Activated CD8-positive, alpha-beta memory T cell treated with anti-CD3 and anti-CD28 coated beads for 36 hours (primary cell): ENCODE results near the gene ACAA1. TPM values are rescaled to one million over a fixed set of nuclear protein-coding genes. Genes with fewer than 3 reads are reported as not detected.

Source experiments
- CTCF ChIA-PET: fragments of 350-600 bp; sonication (Branson Sonifier 250); formaldehyde crosslinking; loops from one replicate; lab custom pipeline; 2021; ENCODE audit warnings: antibody characterized with exemption; lab: Charles Lee
- POLR2A ChIA-PET: fragments of 350-600 bp; sonication (Branson Sonifier 250); formaldehyde crosslinking; loops from one replicate; lab custom pipeline; 2021; ENCODE audit warnings: antibody characterized with exemption; lab: Charles Lee
- total RNA-seq, 2 experiments: library from RNA; stranded (reverse); gene quantifications; one replicate each; pipeline ENCODE4 v1.2.3, GENCODE V29; 2021

The ACAA1 gene
- total RNA-seq, 2 experiments from 2014 or later, result 73.5 to 75.3 TPM

GRCh38 chr3:38157595-38157994 lies 20.7 kb upstream of the ACAA1 start:
- ChIA-PET CTCF (interaction anchor here (1.0 kb wide), 1 partner anchor 21 kb away, joined by 4 read pairs; the partner anchor contains the start of gene ACAA1), POLR2A (no interaction called here)

GRCh38 chr3:38157117-38157516 lies 20.2 kb upstream of the ACAA1 start:
- CTCF ChIA-PET, result no interaction called here
- POLR2A ChIA-PET, result no interaction called here

GRCh38 chr3:38155825-38156224 lies 18.9 kb upstream of the ACAA1 start:
- ChIA-PET CTCF (interaction anchor here (0.7 kb wide), 1 partner anchor 200 kb away, joined by 3 read pairs; no protein-coding TSS in a partner anchor), POLR2A (interaction anchor here (0.6 to 1.0 kb wide), 2 partner anchors 8 to 300 kb away, joined by 3 read pairs; no protein-coding TSS in a partner anchor)

- ChIA-PET CTCF (interaction anchor here (1.3 to 2.6 kb wide), 3 partner anchors 8 to 16 kb away, joined by 3 to 8 read pairs (median 3); partner anchors contain the start of gene OXSR1), POLR2A (interaction anchor here (2.8 kb wide), 1 partner anchor 10 kb away, joined by 12 read pairs; the partner anchor contains the start of gene OXSR1)
These were observed 17.8 kb upstream of the ACAA1 start for GRCh38 chr3:38154625-38155255.

- CTCF ChIA-PET, result interaction anchor here (0.5 to 2.6 kb wide), 4 partner anchors 8 to 272 kb away, joined by 3 to 8 read pairs (median 3); partner anchors contain the start of gene OXSR1
These were observed 17.1 kb upstream of the ACAA1 start for GRCh38 chr3:38154033-38154494.

DNA sequence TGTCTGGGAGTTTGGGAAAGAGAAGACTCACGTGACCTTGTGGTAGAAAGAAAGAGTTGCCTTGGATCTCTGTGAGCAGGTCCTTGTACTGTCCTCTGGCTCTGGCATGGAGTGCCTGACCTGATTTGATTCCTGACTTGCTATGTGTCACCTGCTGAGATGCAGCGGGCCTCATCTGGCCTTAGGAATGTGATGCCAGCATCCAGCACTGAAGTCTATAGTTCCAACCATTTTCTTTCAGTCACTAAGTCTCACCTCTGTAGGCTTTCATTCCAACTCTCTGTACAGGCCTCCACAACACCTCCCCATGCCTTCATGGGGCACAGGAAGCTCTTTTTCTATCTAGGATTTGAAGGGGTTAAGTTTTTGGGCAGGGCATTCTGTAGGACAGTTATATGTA lies 16.3 kb upstream of the ACAA1 start:
- CTCF ChIA-PET, result interaction anchor here (1.3 to 2.6 kb wide), 2 partner anchors 12 to 14 kb away, joined by 3 to 8 read pairs; partner anchors contain the start of gene OXSR1
- POLR2A ChIA-PET, result interaction anchor here (2.8 kb wide), 1 partner anchor 12 kb away, joined by 12 read pairs; the partner anchor contains the start of gene OXSR1

More at GRCh38 chr3:38154033-38154494, 17.1 kb upstream of the ACAA1 start:
- POLR2A ChIA-PET, result interaction anchor here (2.8 kb wide), 1 partner anchor 11 kb away, joined by 12 read pairs; the partner anchor contains the start of gene OXSR1

- POLR2A ChIA-PET, result interaction anchor here (0.6 to 2.8 kb wide), 2 partner anchors 11 to 12 kb away, joined by 3 to 12 read pairs; partner anchors contain the start of gene OXSR1
- CTCF ChIA-PET, result interaction anchor here (2.6 kb wide), 1 partner anchor 12 kb away, joined by 8 read pairs; the partner anchor contains the start of gene OXSR1
These were observed 15.7 kb upstream of the ACAA1 start for GRCh38 chr3:38152609-38153008.

DNA sequence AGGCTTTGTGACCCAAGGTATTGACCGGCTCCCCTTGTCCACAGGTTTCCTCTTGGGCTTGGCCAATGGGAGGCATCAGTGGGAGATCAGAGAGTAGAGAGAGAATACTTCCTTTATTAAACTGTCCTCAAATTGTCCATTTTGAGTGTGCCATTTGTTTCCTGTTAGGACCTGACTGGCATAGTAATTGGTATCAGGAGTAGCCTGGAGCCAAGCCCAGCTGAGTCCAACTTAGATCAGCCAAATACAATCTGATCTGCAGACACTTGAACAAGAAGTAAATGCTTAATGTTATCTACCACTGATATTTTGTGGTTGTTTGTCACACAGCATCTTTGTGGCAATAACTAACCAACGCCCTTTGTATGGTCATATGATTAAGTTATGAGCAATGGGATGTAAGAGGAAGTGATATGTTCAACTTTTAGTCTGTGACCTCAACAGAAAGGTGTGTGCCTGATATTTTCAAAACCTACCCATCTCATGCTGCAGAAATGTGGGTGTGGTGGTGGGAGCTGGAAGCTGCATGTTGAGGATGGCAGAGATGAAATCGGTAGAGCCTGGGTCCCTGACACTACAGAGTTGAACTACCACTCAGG lies 14.8 kb upstream of the ACAA1 start:
- POLR2A ChIA-PET, result no interaction called here
- CTCF ChIA-PET, result no interaction called here

GRCh38 chr3:38150780-38151528 lies 14.0 kb upstream of the ACAA1 start:
- ChIA-PET POLR2A (no interaction called here), CTCF (interaction anchor here (0.7 kb wide), 1 partner anchor 1260 kb away, joined by 3 read pairs; no protein-coding TSS in a partner anchor)

- ChIA-PET POLR2A (no interaction called here), CTCF (no interaction called here)
These were observed 12.8 kb upstream of the ACAA1 start for GRCh38 chr3:38149708-38150107.

DNA sequence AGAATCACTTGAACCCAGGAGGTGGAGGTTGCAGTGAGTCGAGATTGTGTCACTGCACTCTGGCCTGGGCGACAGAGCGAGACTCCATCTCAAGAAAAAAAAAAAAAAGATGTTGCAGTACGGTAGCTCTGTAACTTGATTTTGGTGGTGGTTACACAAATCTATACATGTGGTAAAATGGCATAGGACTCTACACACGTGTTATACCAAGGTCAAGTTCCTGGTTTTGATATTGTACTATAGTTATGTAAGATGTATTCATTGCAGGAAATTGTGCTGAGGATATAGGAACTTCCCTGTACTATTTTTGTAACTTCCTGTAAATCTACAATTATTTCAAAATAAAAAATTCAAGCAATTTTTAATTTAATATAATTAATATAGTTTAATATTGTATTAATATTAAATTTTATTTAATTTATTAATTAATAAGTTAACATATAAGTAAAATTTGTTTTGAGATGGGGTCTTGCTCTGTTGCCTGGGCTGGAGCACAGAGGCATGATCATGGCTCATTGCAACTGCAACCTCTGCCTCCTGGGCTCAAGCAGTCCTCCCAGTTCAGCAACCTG lies 11.5 kb upstream of the ACAA1 start:
- POLR2A ChIA-PET, result no interaction called here

GRCh38 chr3:38147421-38147820 lies 10.5 kb upstream of the ACAA1 start:
- POLR2A ChIA-PET, result no interaction called here
- CTCF ChIA-PET, result no interaction called here

More for the DNA sequence above, 11.5 kb upstream of the ACAA1 start:
- CTCF ChIA-PET, result interaction anchor here (0.7 kb wide), 1 partner anchor 151 kb away, joined by 3 read pairs; no protein-coding TSS in a partner anchor

- POLR2A ChIA-PET, result no interaction called here
- CTCF ChIA-PET, result no interaction called here
These were observed 9.6 kb upstream of the ACAA1 start for GRCh38 chr3:38146504-38146903.

GRCh38 chr3:38143511-38143910 lies 6.6 kb upstream of the ACAA1 start:
- CTCF ChIA-PET, result no interaction called here
- POLR2A ChIA-PET, result no interaction called here

- CTCF ChIA-PET, result interaction anchor here (1.0 kb wide), 1 partner anchor 204 kb away, joined by 3 read pairs; the partner anchor contains the start of gene XYLB
These were observed 6.0 kb upstream of the ACAA1 start for GRCh38 chr3:38142959-38143358.

DNA sequence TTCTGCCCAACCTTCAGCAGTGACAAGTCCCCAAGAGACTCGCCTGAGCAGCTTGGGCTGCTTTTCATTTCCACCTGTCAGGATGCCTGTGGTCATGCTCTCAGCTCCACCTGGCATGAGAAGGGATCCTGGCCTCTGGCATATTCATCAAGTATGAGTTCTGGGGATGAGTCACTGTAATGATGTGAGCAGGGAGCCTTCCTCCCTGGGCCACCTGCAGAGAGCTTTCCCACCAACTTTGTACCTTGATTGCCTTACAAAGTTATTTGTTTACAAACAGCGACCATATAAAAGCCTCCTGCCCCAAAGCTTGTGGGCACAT lies 5.0 kb upstream of the ACAA1 start:
- ChIA-PET CTCF (no interaction called here), POLR2A (interaction anchor here (0.7 kb wide), 1 partner anchor 204 kb away, joined by 3 read pairs; the partner anchor contains the start of gene XYLB)

More at GRCh38 chr3:38142959-38143358, 6.0 kb upstream of the ACAA1 start:
- POLR2A ChIA-PET, result no interaction called here

DNA sequence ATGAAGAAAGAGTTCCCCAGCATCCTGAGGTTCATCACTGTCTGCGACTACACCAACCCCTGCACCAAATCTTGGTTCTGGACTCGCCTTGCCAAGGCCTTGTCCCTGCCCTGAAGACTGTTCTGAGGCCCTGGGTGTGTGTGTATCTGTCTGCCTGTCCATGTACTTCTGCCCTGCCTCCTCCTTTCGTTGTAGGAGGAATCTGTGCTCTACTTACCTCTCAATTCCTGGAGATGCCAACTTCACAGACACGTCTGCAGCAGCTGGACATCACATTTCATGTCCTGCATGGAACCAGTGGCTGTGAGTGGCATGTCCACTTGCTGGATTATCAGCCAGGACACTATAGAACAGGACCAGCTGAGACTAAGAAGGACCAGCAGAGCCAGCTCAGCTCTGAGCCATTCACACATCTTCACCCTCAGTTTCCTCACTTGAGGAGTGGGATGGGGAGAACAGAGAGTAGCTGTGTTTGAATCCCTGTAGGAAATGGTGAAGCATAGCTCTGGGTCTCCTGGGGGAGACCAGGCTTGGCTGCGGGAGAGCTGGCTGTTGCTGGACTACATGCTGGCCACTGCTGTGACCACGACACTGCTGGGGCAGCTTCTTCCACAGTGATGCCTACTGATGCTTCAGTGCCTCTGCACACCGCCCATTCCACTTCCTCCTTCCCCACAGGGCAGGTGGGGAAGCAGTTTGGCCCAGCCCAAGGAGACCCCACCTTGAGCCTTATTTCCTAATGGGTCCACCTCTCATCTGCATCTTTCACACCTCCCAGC lies 4.4 kb upstream of the ACAA1 start:
- ChIA-PET POLR2A (interaction anchor here (0.7 kb wide), 1 partner anchor 205 kb away, joined by 3 read pairs; the partner anchor contains the start of gene XYLB), CTCF (interaction anchor here (1.7 kb wide), 1 partner anchor 23 kb away, joined by 6 read pairs; the partner anchor contains the start of gene OXSR1)
